NCI-H146 treated with DMSO at 0.1 percent for 48 hours (cell line): ENCODE measurements around the gene PDE10A.

Source experiments
- DNase-seq: peaks from one replicate; lab custom pipeline; 2025; ENCODE audit not compliant: unreplicated experiment; lab: John Stamatoyannopoulos, UW

The PDE10A gene

GRCh38 chr6:165662749-165663376 lies at the start of gene PDE10A:
Gene PDE10A (minus strand): TSS chr6:165663241. CDS start chr6:165662811, 430 bp downstream.
- DNase-seq, result no peak

DNA sequence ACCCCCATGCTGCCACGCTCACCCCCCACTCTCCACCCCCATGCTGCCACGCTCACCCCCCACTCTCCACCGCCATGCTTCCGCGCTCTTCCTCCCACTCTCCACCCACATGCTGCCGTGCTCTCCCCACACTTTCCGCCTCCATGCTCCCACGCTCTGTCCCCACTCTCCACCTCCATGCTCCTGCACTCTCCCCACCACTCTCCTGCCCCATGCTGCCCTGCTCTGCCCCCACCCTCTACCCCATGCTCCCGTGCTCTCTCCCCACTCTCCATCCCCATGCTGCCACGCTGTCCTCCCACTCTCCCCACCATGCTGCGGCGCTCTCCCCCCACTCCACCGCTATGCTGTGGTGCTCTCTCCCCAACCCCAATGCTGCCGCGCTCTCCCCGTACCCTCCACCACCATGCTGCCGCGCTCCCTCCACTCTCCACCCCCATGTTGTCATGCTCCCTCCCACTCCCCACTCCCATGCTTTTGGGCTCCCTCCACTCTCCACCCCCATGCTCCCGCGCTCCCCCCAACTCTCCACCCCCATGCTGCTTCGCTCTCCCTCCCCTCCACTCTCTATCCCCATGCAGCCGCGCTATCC lies 46.0 kb upstream of the PDE10A start:
- no peak for DNase-seq

DNA sequence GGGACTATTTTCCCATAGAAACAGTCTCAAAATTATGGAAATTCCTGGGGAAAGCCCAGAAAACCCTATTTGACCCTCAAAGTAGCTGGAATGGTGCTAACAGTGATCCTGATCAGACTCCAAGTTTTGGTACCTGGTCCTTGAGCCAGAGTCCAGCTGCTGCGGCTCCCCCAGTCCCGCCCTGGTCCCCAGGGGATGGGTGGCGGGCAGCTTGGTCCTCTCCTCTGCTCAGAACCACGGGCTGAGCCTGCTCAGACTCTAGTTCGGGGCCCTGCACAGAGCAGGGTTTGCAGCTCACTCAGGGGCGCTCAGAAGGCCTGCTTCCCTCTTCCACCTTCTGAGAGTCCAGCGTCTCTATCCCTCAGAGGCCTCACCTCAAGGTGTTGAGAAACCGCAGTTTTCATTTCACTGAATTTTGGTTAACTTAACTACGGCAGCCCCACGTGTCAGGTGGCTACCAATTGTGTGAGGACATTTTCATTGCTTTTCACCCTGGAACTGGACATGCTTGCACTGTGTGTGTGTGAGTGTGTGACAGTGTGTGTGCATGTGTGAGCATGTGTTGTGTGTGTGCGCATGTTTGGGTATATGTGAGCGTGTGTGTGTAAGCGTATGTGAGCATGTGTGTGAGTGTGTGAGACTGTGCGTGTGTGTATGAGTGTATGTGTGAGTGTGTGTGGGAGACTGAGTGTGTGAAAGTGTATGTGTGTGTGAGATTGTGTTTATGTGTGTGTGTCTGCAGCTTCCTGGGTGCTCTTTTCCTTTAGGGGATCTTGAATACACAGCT lies 44.2 kb upstream of the PDE10A start:
- no peak for DNase-seq

GRCh38 chr6:165705941-165706340 lies 42.9 kb upstream of the PDE10A start:
- no peak for DNase-seq

GRCh38 chr6:165704045-165704748 lies 41.2 kb upstream of the PDE10A start:
- no peak for DNase-seq

DNA sequence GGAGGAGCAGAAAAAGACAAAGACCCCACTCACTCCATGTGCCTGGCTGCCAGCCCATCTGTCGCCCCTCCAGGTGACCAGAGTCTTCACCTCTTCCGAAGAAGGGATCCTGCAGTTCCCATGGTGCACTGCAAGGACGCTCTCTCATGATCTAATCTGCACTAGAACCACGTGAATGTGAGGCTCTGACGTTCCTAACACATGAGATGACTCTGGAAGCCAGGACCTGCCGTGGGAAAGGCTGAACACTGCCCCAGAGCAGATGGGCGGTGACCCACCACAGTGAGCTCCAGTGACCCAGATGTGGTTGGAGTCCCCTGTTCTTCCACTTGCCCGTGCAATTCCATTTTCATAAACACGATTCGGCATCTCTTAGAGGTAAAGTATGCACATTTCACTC lies 39.6 kb upstream of the PDE10A start:
- no peak for DNase-seq

- DNase-seq, result no peak
Observed at GRCh38 chr6:165701564-165702354, 38.7 kb upstream of the PDE10A start.

- no peak for DNase-seq
Observed at GRCh38 chr6:165701005-165701404, 38.0 kb upstream of the PDE10A start.

DNA sequence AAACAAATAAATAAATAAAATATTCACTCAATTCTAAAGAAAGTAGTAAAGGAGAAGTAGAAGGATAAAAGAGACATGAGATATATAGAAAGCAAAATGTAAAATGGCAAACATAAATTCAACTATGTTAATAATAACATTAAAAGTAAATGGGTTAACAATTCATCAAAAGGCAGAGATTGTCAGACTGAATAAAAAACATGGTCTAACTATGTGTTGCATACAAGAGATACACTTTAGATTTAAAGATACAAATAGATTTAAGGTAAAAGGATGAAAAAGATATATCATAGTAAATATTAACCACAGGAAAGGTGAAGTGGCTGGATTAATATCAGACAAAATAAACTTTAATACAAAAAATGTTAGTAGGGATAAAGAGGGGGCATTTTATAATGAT lies 35.8 kb upstream of the PDE10A start:
- DNase-seq, result no peak

GRCh38 chr6:165697171-165697570 lies 34.1 kb upstream of the PDE10A start:
- DNase-seq, result no peak

DNA sequence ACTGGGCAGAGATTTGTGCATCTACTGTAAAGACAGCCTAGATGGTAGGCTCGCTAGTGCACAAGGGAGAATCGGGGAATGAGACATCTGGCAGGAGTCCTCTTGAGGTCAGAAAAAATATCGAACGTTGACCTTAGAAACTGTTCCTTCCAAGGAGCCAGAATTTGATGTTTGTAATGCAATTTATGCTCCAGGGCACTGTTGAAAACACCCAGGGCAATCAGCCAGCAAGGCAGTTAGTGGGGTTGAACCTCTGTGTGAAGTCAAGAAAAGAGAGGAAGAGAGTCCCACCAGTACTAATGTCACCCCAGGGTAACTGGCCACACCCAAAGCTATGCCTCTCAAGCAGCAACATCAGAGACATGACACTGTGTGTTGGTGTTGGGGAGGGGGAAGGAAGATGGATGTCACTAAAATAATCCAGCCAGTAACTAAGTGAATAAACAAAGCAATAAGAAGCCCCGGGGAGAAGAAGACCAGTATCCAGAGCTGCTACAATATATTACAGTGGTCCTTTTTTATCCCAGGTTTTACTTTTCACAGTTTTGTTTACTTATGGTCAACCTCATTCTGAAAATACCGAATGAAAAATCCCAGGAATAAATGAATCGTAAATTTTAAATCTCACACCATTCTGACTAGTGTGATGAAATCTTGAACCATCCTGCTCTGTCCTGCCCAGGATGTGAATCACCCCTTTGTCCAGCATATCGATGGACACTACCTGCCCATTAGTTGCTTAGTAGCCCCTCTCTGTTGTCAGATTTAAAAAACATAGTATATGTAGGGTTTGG lies 32.9 kb upstream of the PDE10A start:
- no peak for DNase-seq

DNA sequence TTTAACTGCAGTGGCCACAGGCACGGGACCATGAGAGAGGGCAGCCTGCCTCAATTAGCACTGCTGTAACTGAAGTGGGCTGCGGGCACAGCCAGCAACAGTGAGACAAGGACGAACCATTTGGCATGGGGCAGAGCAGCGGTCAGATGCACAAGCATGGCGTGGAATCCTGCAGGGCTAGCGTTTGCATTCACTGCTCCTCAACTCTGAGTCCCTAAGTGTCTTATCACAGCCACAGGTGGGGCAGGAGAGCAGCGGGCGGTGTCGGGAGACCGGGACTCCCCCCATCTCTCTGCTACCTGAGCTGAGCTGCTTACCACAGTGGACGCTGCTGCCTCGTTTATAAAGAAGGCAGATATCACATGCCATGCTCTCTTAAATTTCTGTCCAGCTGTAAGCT lies 31.3 kb upstream of the PDE10A start:
- DNase-seq, result no peak

GRCh38 chr6:165692106-165692653 lies 29.1 kb upstream of the PDE10A start:
- no peak for DNase-seq

GRCh38 chr6:165689699-165690098 lies 26.7 kb upstream of the PDE10A start:
- no peak for DNase-seq

GRCh38 chr6:165686596-165687365 lies 23.7 kb upstream of the PDE10A start:
- no peak for DNase-seq

DNA sequence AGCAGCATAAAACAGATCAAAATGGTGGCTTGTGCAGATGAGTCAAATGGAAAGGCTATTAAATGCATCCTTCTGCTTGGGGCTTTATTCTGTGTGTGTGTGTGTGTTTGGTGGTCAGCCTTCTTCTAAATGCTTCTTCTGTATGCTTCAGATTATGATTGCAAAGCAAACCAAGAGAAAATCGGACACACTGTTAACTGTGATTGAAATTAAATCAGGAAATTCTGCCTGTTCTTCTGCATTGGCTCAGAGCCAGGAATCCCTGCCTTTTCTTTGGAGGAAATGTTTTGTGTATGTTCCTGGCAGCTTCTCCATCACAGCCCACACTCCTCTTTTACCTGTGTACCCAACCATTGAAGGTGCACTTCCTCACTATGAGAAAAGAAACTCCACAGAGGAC lies 22.3 kb upstream of the PDE10A start:
- no peak for DNase-seq

GRCh38 chr6:165684333-165684732 lies 21.3 kb upstream of the PDE10A start:
- no peak for DNase-seq

DNA sequence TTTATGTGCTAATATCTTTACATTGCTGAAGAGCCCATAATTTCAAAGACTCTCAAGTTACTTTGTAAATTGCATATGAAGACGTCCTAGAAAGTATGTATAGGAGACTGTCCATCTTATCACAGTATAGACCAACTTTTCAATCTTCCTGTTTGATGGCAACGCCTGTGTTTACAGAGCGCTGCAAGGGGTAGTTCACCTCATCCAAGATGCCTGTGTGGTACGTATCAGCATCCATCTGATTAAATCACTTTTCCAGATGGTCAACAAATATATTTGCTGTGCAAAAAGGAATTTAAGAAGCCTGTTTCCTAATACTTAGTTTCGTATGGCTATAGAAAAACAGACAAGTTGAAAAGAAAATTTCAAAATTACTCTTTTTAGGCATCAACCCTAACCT lies 17.9 kb upstream of the PDE10A start:
- no peak for DNase-seq

DNA sequence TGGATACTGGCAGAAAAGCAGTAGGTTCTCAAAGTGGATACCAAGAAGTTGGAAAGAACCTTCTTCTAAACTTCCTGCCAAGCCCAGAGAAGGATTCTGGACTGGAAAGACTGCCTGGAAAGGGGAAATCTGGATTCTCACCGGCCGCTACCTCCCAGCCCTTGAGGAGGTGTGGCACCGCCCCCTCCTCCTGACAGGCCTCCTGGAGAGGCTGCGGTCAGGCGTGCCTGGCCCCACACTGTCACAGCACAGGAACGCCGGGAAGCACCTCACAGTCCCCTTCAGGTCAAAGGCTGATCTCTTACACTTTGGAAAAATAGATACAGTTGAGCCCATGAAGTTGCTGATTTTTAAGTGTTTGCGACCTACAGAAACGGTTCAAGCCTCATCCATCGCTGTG lies 16.3 kb upstream of the PDE10A start:
- DNase-seq, result no peak
